HG03571 (cell line): ENCODE results near the gene CPED1.
"Not testable (repeated sequence)": the region's sequence is repeated elsewhere in the genome, so short reads cannot be mapped to it uniquely, and the experiment has no call there.

Experiments used
- ATAC-seq: cut with Tn5 transposase; IDR thresholded peaks from one replicate; pipeline ENCODE4 v1.9.1; 2021; ENCODE audit not compliant: unreplicated experiment

Gene CPED1

DNA sequence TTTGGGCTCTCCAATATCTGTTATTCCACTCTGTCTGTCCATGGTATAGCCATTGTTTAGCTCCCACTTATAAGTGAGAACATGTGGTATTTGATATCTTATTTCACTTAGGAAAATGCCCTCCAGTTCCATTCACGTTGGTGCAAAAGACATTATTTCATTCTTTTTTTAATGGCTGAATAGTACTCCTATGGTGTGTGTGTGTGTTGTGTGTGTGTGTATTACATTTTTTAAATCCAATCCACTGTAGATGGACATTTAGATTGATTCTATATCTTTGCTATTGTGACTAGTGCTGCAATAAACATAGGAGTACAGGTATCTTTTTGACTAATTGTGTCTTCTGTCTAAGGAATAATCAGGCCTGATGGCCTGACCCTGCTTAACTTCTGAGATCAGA lies 7.4 kb upstream of the CPED1 start:
- ATAC-seq, result no peak

DNA sequence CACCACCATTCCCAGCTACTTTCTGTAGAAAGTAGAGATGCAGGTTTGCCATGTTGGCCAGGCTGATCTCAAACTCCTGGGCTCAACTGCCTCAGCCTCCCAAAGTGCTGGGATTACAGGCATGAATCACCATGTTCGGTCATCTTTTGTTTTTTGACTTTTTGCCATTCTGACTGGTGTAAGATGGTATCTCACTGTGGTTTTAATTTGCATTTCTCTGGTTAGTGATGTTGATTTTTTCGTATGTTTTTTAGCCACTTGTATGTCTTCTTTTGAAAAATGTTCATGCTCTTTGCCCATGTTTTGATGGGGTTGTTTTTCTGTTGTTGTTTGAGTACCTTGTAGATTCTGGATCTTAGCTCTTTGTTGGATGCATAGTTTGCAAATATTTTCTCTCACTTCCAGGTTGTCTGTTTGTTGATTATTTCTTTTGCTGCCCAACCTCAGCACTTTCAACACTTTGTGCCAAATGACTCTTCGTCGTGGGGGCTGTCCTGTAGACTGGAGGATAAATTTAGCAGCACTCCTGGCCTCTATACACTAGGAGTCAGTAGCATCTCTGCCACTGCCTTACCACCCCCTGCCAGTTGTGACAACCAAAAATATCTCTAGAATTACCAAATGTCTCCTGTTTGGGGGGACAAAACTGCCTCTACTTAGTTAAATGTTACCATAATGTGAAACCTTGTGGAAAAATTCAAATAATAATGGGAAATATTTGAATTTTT lies 6.5 kb upstream of the CPED1 start:
- no peak for ATAC-seq

DNA sequence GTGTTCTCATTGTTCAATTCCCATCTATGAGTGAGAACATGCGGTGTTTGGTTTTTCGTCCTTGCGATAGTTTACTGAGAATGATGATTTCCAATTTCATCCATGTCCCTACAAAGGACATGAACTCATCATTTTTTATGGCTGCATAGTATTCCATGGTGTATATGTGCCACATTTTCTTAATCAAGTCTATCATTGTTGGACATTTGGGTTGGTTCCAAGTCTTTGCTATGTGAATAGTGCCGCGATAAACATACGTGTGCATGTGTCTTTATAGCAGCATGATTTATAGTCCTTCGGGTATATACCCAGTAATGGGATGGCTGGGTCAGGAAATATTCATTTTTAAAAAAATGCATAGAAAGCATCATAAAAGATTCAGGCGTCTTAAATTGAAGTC lies 4.9 kb upstream of the CPED1 start:
- ATAC-seq, result not testable (repeated sequence)

DNA sequence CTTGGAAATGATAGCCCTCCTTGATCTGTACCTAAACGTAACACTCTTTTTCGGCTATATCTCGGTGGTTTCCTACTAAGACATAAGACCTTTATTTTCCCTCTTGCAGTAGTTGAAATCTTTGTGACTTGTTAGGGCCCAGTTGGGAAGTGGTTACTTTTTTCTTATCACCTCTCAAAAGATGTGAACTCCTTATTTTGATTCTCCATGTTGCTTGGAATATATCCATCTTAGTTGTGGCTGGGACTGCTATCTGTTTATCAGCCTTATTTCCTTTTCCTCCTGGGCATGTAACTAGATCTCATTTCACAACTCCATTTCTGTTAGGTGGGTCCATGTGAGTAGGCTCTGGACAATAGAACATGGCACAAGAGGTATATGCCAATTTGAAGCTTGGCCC lies 4.1 kb upstream of the CPED1 start:
- no peak for ATAC-seq

DNA sequence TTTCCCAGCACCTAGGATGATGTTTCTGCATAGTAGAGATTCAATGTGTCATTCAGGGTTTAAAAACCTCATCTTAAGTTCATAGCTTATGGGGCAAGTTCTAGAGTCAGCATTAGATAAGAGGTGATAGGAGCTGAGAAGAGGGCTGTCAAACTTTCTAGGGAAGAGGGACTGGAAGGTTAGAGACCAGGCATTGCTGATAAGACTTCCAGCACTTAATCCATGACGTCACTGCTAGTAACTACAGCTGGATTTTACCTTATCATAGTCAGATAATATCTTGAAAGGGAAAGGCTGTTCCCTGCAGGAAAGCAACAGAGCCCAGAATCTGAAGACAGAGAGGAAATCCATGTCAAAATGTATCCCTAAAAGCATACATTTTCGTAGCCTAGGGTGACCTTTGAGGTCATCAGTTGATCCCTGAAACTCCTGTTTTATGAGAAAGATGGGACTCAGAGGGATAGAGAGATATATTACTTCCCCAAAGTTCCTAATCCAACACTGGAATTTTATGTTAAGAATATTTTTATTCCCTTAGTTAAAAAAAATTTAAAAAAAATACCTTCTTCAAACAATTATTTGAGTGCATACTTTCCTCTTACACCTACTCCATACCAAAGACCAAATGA lies 3.3 kb upstream of the CPED1 start:
- no peak for ATAC-seq

DNA sequence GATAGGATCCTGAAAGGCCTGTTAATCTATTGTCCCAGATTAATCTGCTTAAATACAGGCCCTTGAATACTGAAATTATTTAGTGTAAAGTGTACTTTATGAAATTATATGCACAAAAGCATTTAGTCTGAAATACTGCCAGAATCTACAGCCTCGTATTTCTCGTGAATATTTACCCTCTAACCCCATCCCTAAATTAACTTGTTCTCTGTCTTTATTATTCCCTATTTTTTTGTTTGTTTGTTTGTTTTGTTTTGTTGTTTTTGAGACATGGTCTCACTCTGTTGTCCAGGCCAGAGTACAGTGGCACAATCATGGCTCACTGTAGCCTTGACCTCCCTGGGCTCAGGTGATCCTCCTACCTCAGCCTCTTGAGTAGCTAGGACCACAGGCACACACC lies 2.7 kb upstream of the CPED1 start:
- no peak for ATAC-seq

DNA sequence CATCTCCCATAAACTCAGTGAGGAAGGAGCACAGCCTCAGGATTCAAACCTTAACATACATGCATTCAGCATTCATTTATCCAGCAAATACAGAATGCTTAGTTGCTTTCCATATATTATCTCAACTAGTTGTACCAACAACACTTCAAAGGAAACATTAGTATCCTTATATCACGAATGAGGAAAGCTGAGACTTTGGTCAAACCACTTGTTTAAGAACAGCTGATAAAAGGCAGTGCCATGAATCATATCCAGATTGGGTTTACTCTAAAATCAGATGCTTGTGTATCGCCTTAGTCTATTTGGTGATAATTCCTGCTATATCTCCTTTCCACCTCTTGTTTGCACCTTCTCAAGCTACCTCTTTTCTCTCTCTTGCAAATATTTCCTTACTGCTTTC lies 1.9 kb upstream of the CPED1 start:
- no peak for ATAC-seq

DNA sequence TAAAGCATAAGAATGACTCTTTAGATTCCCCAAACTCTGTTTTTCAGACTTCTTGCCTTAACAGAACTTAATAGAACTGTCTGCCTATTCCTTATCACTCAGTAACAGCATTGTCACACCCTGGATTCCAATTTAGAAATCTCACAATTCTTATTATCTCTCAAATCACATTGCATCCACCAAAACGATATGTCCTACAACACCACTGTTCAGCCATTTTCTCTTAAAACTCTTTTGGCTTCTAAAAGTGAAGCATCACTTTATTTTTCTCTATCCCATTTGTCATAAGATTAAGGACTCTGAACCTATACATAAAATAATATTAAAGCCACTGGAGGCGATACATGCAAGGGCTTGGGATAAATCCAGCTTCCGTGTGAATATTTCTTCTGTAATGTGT lies 1.2 kb upstream of the CPED1 start:
- ATAC-seq, result no peak

DNA sequence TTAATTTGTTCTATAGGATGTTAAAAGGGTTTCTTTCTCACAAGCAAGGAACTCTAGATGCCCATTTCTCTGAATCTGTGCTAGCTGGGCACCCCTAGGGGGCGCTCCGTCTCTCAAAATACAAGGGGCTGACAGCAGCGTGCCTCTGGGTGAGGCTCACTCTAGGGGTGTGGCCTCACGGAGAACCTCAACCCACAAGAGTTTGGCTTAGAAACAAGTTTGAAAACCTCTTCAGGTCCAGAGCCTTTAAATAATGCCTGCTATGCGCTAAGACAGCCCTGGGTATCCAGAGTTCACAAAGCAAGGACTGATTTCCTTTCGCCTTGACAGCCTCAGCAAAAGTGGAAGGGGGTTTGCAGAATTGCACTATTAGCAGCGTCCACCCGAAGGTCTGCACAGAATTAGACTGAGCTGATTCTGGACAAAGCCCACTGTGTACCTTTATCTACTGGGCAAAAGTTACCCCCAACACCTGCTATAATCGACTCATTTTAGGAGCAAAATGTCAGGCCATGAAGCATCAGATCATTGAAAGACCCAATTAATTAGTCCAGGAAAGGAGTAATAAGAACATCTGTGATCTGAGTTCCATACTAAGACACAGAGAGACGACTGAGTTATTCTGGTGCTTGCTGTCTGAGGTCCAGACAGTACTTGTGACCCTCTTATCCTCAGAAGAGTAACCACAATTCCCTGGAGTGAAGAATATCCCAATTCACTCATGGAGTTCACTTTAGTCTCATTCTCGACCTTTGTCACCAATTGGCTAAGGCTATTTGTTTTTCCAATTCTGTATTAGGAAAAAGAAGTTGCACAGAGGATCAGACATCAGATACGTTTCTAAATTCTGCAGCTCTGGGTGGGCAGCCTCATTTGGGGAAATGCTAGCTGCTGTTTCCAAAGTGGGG lies 574 bp upstream of the CPED1 start:
- peak; percentile 94 for ATAC-seq

DNA sequence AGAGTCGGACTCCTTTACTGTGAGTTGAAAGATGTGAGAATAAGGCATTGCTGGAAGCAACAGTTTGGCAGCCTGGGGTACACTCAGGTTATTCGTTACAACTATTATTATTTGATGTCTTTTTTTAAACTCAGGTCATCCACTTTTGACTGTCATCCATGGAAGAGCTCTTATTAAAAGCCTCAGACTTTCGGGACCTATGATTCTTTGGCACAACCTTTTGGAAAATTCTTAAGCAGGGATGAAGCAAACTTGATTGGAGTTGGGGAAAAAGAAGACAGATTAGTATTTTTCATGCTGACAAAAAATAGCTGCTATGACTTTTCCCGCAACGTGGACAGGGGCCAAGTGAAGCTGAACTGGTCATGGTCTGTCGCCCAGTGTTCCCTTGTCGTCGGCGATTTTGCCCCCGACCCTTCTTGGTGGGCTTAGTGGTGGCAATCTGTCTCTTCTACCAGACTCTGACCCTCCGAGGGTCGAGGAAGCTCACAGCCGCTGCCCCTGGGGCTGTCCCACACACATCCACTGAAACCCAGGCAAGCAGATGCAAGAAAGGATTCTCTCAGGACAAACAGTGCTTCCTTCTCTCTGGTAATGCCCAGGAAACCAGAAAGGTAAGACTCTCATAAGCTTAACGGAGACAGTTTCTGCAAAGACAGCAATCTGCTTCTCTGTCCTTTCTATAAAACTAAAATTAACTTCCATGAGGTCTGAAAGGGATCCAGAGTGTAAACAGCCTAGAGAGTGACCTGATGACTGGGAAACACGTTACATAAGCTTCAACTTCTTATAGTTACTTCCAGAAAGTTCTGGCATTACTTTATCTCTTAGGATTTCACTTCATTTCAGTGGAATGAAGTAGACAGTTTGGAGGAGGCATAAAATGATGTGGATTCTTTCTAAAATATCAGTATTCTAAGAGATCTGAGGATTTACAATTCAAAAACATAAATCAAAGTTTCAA lies 1.0 kb downstream of the CPED1 start:
- no peak for ATAC-seq

DNA sequence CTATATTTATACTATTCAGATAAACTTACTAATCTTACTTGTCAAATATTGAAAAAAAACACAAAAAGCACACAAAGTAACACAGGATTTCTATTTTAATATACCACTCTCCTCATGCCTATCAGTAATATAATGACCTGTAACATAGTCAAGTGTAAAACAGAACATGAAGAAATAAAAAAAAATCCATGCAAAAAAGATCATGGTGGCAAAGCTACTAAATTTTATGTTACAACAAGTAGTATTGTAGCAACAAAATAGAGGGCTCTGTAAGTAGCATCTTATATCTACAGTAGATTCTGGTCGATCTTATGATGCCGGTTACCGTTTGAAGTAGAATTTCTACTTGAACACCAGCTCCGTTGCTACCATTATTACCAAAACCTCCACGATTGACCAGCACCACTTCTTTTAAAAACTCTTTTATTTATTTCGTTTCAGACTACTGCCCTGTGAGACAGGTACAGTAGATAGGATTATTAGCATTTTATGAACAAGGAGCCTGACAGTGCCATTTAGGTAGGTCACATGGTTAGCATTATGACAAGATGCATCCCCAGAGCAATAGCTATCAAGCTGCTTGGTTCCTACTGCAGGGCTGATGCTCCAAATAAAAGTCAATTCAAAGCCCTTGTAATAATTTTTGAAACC lies 2.1 kb downstream of the CPED1 start:
- no peak for ATAC-seq

DNA sequence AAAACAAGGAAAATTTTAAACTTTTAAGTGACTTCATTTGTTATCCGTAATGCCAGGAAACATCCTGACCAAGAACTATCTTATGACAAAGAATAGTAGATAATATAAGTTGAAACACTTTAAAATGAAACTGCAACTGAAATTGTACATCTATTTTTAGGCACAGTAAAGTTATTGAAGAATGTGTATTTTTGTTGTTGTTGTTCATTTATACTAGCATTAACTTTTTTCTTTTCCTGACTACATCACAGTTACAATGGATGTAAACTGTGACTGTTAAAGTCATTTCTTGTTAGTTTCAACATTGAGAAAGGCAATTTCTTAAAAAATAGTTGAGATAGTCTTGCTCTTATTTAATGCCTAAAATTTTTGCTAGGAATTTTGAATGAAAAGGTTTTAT lies 2.6 kb downstream of the CPED1 start:
- no peak for ATAC-seq

DNA sequence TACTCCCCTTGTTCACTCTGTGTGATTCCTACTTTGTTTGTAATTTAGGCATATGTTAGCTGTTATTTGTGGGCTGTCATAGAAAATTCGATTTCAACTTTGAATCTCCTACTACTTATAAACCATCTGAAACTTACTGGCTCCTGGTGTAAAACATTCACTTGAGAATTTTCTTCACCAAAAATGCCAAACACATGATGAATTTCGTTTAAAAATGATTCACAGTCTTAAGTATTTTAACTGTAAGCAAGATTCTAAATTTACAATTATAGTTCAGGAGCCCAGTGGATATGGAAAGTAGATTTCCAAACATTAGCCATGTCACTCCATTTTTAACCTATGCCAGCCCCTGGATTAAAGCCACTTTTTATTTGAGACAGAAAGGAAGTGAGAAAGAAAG lies 3.1 kb downstream of the CPED1 start:
- ATAC-seq, result no peak

DNA sequence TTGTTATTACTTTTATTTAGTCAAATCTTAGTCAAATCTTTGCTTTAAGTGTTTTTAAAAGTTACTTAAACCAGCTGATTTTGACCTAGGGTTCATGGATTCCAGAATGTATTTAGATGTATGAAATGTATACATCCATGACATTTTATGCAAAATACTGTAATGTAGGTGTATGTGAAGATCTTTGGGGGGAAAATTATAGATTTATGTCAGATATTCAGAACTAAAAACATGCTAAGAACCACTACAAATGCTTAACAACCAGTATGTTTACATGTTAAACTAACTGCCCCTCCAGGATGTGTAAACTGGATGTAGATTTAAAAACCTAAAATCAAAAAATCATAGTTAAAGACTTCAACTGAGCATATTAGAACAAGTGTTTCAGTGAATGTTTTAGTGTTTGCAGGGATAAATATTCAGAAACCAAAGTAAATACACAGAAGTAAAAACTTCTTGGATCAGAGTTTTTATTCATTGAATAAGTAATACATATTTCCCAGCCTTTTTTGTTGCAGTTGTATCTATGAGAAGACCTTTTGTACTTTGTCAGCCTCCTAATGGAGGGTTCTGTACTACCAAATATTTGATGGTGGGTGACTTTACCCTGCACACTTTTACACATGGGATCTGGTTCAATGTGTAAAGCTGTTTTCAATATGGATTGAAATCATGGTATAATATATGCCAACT lies 3.9 kb downstream of the CPED1 start:
- ATAC-seq, result no peak

DNA sequence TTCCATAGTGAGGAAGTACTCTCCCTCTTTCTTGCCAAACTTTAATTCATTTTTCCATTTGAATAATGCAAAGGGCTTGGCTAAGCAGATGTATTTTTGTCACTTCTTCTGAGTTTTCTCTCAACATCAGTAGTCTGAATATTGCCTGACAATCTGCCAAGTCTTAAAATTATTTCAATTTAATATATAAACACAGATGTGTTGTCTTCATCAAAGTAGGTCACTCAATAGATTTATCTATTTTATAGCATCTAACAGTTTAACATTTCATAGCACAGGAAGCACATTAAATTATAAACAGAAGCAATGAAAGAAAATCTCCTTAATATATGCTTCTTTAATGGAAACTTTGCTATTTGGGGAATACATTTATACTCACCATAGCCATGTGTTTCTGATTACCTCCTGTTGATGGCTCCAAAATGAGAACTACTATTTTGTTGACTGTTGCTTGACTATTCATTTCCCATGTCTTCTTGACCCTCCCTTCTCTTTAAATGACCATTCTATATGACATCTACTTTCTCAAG lies 4.5 kb downstream of the CPED1 start:
- ATAC-seq, result no peak

DNA sequence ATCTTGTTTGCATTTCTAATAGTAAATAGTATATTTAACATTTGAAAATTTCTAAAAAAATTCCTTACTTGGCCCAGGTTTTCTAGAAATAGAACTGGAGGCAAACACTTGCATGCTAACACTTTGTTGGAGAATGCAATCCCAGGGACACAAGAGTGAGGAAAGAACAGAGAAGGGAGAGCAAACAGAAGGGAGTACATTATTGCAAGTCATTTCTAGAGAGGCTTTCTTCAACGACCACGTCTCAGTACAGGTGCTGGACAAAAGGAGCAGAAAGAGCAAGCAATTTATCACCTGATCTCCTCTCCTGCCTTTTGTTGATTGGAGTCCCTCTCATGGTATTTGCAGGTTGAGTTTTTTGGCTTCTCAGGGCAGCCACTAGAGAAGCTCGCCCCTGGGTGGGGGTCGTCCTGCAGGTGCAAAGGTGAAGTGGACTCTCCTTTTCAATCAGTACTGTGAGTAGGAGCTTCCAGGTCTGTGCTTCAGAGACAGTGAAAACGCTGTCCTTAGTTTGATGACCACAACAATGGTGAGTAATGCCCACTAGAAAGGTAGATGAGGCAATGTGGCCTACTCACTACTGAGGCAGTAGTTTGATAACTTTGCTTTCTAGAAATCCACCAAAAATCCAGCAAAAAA lies 5.2 kb downstream of the CPED1 start:
- ATAC-seq, result no peak

DNA sequence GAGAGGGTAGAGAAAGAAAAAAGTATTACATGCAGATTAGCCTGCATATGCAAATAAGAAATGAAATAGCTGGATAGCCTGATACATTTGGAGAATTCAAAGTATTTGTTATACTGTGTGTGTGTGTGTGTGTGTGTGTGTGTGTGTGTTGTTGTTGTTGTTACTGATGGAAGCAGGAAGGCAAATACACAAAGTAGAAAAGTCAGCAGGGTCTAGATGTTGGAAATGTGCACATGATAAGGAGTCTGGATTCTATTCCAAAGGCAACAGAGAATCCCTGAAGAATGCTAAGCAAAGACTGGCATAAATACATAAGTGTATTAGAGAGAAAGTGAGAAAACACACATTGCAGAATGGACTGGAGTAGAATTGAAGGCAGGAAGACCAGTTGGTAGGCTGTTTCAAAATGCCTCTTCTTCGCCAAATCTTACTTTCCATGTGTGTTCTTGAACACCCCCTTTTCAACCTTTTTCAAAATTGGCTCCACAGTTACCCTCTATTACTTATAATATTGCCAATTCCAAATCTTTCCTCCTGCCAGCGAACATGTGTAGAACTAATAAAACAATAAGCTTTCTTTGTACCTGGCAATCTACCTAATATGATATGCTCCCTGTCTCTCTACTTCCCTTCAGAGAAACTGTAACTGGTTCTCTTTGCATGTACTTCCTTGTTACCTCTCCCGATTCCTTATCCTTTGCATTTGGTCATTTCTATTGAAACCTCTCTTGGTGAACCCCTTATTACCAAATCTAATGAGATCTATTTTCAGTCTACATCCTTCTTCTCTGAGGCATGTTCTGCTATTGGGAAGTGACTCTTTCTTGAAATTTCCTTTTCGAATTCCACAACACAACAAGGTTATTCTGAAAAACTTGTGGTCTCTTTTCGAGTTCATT lies 6.2 kb downstream of the CPED1 start:
- ATAC-seq, result no peak

DNA sequence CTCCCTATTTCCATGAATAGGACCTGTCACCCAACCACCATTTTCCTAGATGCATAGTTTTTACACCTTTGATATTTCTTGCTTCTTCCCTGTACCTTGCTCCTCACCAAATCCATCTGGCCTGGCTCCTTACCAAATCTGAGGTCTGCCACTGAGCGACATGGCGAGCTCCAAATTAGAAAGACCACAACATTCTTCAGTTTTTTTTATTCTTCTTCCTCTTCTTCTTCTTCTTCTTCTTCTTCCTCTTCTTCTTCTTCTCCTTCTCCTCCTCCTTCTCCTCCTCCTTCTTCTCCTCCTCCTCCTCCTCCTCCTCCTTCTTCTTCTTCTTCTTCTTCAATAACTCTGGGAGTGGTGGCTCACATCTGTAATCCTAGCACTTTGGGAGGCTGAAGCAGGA lies 7.1 kb downstream of the CPED1 start:
- ATAC-seq, result no peak
